ENCODE data around the gene FBXW7.

- TF ChIP-seq CTCF (IDR thresholded peaks at IDR 0.05) (no peak), POLR2A (IDR thresholded peaks at IDR 0.05) (no peak), EP300 (IDR thresholded peaks at IDR 0.05; ENCODE audit: low read depth) (no peak)
These were observed 55.0 kb downstream of the FBXW7 start for GRCh38 chr4:152480901-152481300.

Measured in transverse colon (tissue), 3 donors.